ENCODE results near the gene RSKR.

Gene RSKR

DNA sequence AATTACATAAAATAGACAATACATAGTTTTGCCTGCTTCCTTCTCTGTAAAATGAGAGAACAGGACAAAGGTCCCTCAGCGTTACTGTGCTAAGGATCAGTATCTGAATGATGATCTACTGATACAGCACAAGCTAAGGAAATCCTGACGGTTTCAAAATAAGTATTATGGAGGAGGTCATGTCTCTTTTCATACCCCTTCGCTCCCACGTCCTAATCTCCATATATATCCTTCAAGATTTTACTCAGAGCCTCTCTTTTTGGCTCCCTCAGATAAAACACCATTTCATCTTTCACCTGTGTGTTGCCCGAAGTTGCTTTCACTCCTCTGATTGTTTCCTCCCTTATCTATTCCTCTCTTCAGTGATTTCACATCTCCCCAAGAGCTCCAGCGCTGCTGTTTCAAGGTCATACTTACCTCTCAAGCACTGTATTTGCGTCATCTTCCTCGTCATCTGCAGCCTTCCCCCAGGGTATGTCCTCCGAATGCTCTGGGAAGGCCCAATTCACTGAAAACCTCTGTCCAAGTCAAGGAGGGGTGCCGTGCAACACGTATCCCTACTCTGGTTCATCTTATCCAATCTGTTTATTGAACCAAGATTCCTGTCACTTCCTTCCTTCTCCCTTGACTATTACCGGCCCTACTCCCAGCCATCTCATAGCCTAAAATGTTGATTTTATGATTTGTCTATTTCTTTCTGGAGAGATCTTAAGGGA lies 32.2 kb upstream of the RSKR start:
- Histone ChIP-seq H3K27ac (ENCODE audit: low read length) (no peak overlapping the region), H3K27me3 (ENCODE audit: insufficient read depth, low read length) (no peaks in the 10 kb centered on the region), H3K4me3 (ENCODE audit: low read length) (peak overlapping the region; percentile 89; the same call in 1 of the 2 replicates), H3K9me3 (ENCODE audit: insufficient read depth, low read depth, low read length) (no peaks in the 10 kb centered on the region), H3K4me1 (ENCODE audit: insufficient read depth, low read length) (peaks cover 5% of the 10 kb centered on the region; the same call in 1 of the 2 replicates), H3K9ac (ENCODE audit: low read depth, low read length) (peak overlapping the region; percentile 84; the same call in 1 of the 2 replicates), H3K36me3 (ENCODE audit: insufficient read depth, low read depth, low read length) (peaks cover 44% of the 10 kb centered on the region)

DNA sequence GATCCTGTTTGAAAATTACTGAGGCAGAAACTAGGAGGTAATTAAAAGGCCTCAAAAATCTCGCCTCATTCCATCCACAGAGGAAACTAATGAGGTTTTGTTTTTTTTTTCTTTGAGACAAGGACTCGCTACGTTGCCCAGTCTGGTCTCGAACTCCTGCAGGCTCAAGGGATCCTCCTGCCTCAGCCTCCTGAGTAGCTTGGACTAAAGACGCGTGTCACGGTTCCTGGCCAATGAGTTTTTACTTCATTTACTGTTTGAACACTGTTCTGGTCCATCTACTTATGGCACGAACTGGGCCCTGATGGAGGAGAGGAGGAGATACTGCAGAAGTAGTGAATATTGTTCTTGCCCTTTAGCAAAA lies 31.6 kb upstream of the RSKR start:
- H3K36me3 ChIP-seq (ENCODE audit: insufficient read depth, low read depth, low read length): peaks cover 44% of the 10 kb centered on the region
- no peaks in the 10 kb centered on the region for H3K9me3 ChIP-seq (ENCODE audit: insufficient read depth, low read depth, low read length)
- H3K27ac ChIP-seq (ENCODE audit: low read length): peak overlapping the region; percentile 61

DNA sequence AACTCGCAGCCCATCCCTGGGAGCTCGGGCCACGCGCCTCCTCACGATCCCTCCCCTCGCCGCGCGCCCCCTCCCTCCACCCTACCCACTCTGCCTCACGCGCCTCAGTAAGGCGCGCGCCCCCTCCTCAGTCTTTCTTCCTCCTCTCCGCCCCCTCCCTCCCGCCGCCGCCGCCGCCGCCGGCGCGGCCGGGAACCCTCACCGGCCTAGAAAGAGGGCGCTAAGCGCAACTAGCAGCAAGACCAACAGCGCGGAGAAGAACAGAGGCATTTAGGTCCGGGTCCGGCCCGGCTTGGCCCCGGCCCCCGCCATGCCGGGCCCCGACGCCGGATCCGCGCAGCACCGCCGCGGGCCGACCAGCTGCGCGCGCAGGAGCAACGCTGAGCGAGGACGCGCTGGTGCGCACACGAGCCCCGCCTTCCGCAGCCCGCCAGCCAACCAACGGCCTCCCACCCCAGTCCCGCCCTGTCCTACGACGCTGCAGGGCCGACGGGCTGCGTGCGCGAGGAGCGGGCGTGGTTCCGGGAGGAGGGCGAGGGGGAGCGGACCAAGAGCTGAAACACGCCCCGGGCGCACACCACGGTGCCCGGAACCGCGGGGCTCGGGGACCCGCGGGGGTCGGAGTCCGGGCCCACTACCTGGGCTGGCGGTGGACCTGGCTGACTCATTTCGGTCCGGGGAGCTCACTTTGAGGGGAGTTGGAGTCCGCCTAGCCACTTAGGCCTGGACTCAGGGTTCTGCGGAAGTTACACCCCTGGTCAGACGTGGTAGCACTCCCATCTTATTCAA lies 31.0 kb upstream of the RSKR start, which contains the start of gene BLTP2:
Gene BLTP2 (minus strand): TSS at position 372 of the 789 bp plus-strand sequence. CDS start 102 bp downstream, at position 270.
- H3K4me1 ChIP-seq (ENCODE audit: insufficient read depth, low read length): peaks cover 5% of the 10 kb centered on the region; the same call in 1 of the 2 replicates
- peaks cover 49% of the 10 kb centered on the region for H3K36me3 ChIP-seq (ENCODE audit: insufficient read depth, low read depth, low read length)
- H3K27ac ChIP-seq (ENCODE audit: low read length): peak within 1 kb of the TSS; percentile 61
- peak within 1 kb of the TSS; percentile 84 for H3K9ac ChIP-seq (ENCODE audit: low read depth, low read length)
- H3K9me3 ChIP-seq (ENCODE audit: insufficient read depth, low read depth, low read length): no peaks in the 10 kb centered on the region
- no peaks in the 10 kb centered on the region for H3K27me3 ChIP-seq (ENCODE audit: insufficient read depth, low read length)
- peak within 1 kb of the TSS; percentile 89 for H3K4me3 ChIP-seq (ENCODE audit: low read length)

More for the DNA sequence above, 31.6 kb upstream of the RSKR start:
- H3K9ac ChIP-seq (ENCODE audit: low read depth, low read length): peak overlapping the region; percentile 84; the same call in 1 of the 2 replicates
- H3K27me3 ChIP-seq (ENCODE audit: insufficient read depth, low read length): no peaks in the 10 kb centered on the region
- H3K4me3 ChIP-seq (ENCODE audit: low read length): peak overlapping the region; percentile 89
- peaks cover 5% of the 10 kb centered on the region; the same call in 1 of the 2 replicates for H3K4me1 ChIP-seq (ENCODE audit: insufficient read depth, low read length)

DNA sequence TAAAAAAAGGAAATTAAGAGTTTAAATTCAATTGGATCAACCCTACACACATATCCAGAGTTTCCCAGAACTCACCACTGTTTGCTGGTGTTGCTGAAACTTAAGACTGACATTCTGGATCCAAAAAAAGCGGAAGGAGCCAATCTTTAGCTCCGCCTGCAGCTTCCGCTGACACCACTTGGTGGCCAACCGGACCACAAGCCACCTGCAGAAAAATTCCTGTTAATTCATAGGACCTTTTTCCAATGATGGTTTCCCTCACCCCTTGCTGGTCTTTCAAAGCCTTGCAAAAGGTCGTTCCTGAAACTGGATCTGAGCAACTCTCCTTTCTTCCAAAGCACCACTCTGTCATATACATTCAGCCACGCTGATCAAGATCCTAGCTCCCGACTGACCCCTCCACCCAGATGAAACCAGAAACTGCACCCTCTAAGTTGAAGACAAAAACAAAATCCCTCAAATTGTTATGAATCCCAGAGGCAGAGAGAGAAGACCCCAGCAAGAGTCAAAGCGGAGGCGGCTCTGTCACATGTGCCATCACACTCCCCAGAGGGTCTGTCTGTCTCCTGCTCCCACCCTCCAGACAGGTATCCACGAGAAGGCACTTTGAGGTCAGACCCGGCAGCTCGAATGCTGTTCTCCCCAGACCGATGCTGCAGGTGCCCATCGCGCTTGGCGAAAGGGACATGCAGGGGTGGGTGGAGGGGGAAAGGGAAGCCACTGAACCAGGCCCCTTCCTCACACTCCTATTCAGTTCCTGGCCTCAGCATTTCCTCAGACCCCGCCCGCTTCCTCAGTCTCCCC lies 30.2 kb upstream of the RSKR start:
- Histone ChIP-seq H3K36me3 (ENCODE audit: insufficient read depth, low read depth, low read length) (peaks cover 56% of the 10 kb centered on the region), H3K4me1 (ENCODE audit: insufficient read depth, low read length) (peaks cover 5% of the 10 kb centered on the region; the same call in 1 of the 2 replicates), H3K27me3 (ENCODE audit: insufficient read depth, low read length) (no peaks in the 10 kb centered on the region), H3K4me3 (ENCODE audit: low read length) (peak overlapping the region; percentile 89), H3K9me3 (ENCODE audit: insufficient read depth, low read depth, low read length) (no peaks in the 10 kb centered on the region), H3K27ac (ENCODE audit: low read length) (peak overlapping the region; percentile 48), H3K9ac (ENCODE audit: low read depth, low read length) (peak overlapping the region; percentile 84)

DNA sequence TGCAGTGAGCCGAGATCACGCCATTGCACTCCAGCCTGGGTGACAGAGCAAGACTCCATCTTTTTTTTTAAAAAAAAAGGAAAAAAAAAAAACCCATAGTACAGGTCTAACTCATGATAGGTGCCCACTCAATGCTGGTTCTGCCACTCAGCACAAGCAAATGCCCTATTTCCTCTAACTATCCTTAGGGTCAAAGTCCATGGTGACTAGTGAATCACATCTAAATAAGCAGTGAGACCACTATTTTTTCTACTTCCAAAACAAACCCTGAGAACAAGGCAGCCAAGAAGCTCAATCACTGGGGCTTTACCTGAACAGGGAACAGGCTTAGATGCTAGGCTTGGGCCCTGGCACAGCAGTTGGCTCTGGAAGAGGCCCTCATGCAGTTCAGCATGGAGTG lies 27.6 kb upstream of the RSKR start:
- H3K4me1 ChIP-seq (ENCODE audit: insufficient read depth, low read length): peaks cover 5% of the 10 kb centered on the region; the same call in 1 of the 2 replicates
- no peak overlapping the region for H3K27ac ChIP-seq (ENCODE audit: low read length)
- no peak overlapping the region for H3K9ac ChIP-seq (ENCODE audit: low read depth, low read length)
- no peak overlapping the region for H3K4me3 ChIP-seq (ENCODE audit: low read length)
- H3K27me3 ChIP-seq (ENCODE audit: insufficient read depth, low read length): no peaks in the 10 kb centered on the region
- peaks cover 71% of the 10 kb centered on the region for H3K36me3 ChIP-seq (ENCODE audit: insufficient read depth, low read depth, low read length)
- no peaks in the 10 kb centered on the region for H3K9me3 ChIP-seq (ENCODE audit: insufficient read depth, low read depth, low read length)

DNA sequence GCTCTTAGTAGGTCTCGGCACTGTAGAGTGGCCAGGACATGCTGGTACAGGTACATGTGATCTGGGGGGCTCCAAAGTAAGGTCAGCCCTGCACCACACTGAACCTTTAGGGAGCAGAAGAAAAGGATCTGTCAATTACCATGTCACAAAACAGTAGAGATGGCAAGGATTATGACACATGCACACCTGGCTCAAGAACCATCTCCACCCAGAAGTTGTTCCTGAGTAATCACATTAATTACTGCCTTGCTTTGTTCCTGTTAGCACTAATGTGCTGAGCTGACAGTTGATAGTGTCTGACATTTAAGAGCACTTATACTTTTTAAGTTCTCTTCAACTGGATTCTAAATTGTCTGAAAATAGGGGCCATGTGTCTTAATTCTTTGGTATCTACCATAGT lies 21.5 kb upstream of the RSKR start:
- no peak overlapping the region for H3K27ac ChIP-seq (ENCODE audit: low read length)
- H3K27me3 ChIP-seq (ENCODE audit: insufficient read depth, low read length): no peaks in the 10 kb centered on the region
- H3K9ac ChIP-seq (ENCODE audit: low read depth, low read length): no peak overlapping the region
- peaks cover 99% of the 10 kb centered on the region for H3K36me3 ChIP-seq (ENCODE audit: insufficient read depth, low read depth, low read length)
- H3K9me3 ChIP-seq (ENCODE audit: insufficient read depth, low read depth, low read length): no peaks in the 10 kb centered on the region
- no peak overlapping the region for H3K4me3 ChIP-seq (ENCODE audit: low read length)
- H3K4me1 ChIP-seq (ENCODE audit: insufficient read depth, low read length): no peaks in the 10 kb centered on the region

- H3K36me3 ChIP-seq (ENCODE audit: insufficient read depth, low read depth, low read length): peaks cover 100% of the 10 kb centered on the region
These were observed 20.4 kb upstream of the RSKR start for GRCh38 chr17:28634206-28634865.

GRCh38 chr17:28626818-28627217 lies 12.8 kb upstream of the RSKR start:
- Histone ChIP-seq H3K36me3 (ENCODE audit: insufficient read depth, low read depth, low read length) (peaks cover 93% of the 10 kb centered on the region), H3K27ac (ENCODE audit: low read length) (no peak overlapping the region), H3K4me1 (ENCODE audit: insufficient read depth, low read length) (no peaks in the 10 kb centered on the region), H3K4me3 (ENCODE audit: low read length) (no peak overlapping the region), H3K27me3 (ENCODE audit: insufficient read depth, low read length) (no peaks in the 10 kb centered on the region), H3K9me3 (ENCODE audit: insufficient read depth, low read depth, low read length) (no peaks in the 10 kb centered on the region), H3K9ac (ENCODE audit: low read depth, low read length) (no peak overlapping the region)

More at GRCh38 chr17:28634206-28634865, 20.4 kb upstream of the RSKR start:
- H3K4me1 ChIP-seq (ENCODE audit: insufficient read depth, low read length): no peaks in the 10 kb centered on the region
- no peaks in the 10 kb centered on the region for H3K27me3 ChIP-seq (ENCODE audit: insufficient read depth, low read length)
- H3K4me3 ChIP-seq (ENCODE audit: low read length): no peak overlapping the region
- H3K27ac ChIP-seq (ENCODE audit: low read length): no peak overlapping the region
- no peak overlapping the region for H3K9ac ChIP-seq (ENCODE audit: low read depth, low read length)
- H3K9me3 ChIP-seq (ENCODE audit: insufficient read depth, low read depth, low read length): no peaks in the 10 kb centered on the region

DNA sequence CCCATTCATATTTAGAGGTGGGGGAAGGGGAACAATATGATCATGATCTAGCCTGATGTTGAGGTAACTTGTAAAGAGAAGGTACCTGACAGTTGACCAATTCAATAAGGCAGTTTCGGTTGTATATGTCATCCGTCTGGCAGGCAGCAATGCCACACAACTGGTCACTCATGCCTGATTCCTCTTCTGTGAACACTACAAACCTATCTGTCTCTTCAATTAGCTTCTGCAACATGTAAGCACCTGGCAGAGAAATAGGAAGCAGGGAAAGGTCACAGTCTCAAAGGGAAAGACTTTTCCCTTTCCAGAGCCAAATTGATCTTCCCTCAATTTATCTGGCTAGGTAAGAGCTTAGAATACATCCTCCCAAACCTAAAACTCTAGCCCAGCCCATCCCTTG lies 10.2 kb upstream of the RSKR start:
- no peak overlapping the region for H3K4me3 ChIP-seq (ENCODE audit: low read length)
- H3K27ac ChIP-seq (ENCODE audit: low read length): no peak overlapping the region
- H3K4me1 ChIP-seq (ENCODE audit: insufficient read depth, low read length): no peaks in the 10 kb centered on the region
- H3K27me3 ChIP-seq (ENCODE audit: insufficient read depth, low read length): no peaks in the 10 kb centered on the region
- H3K36me3 ChIP-seq (ENCODE audit: insufficient read depth, low read depth, low read length): peaks cover 94% of the 10 kb centered on the region
- no peaks in the 10 kb centered on the region for H3K9me3 ChIP-seq (ENCODE audit: insufficient read depth, low read depth, low read length)
- H3K9ac ChIP-seq (ENCODE audit: low read depth, low read length): no peak overlapping the region

DNA sequence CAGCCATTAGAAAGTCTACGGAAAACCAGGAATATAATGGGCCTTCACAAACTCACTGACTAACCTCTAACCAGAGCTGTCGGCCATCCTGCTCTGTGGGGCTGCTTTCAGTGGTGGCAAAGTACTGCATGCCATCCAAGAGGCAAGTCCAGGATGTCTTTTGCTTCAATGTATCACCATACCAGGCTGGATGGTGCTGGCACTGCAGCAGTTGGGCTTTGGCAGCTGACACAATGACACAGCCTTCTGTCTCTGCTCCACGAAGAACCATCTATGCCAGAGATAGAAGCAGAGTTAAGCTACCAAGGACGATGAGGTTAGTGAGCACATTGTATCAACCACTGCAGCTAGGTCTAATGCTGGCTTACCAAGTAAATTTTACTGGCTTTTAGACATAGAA lies 9.7 kb upstream of the RSKR start:
- no peaks in the 10 kb centered on the region for H3K27me3 ChIP-seq (ENCODE audit: insufficient read depth, low read length)
- no peak overlapping the region for H3K4me3 ChIP-seq (ENCODE audit: low read length)
- H3K9me3 ChIP-seq (ENCODE audit: insufficient read depth, low read depth, low read length): no peaks in the 10 kb centered on the region
- peaks cover 97% of the 10 kb centered on the region for H3K36me3 ChIP-seq (ENCODE audit: insufficient read depth, low read depth, low read length)
- H3K27ac ChIP-seq (ENCODE audit: low read length): no peak overlapping the region
- no peaks in the 10 kb centered on the region for H3K4me1 ChIP-seq (ENCODE audit: insufficient read depth, low read length)
- H3K9ac ChIP-seq (ENCODE audit: low read depth, low read length): no peak overlapping the region

DNA sequence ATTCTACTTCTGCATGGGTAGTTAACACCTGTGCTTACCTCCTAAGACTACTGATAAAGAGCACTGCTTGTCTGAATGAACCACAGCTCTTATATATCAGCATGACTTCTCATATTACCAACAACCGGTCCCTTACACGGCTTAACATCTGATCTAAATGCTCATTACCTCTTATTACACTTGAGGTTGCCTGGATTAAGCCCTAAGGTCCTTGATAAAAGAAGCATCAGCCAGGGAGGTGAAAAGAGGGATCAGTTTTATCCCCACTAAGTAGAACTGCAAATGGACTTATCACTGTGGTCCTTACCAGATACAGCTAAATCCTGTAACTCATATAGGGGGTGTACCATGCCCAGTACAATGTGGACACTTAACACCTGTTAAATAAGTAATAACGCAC lies 8.2 kb upstream of the RSKR start:
- no peak overlapping the region for H3K27ac ChIP-seq (ENCODE audit: low read length)
- H3K27me3 ChIP-seq (ENCODE audit: insufficient read depth, low read length): no peaks in the 10 kb centered on the region
- no peaks in the 10 kb centered on the region for H3K9me3 ChIP-seq (ENCODE audit: insufficient read depth, low read depth, low read length)
- no peaks in the 10 kb centered on the region for H3K4me1 ChIP-seq (ENCODE audit: insufficient read depth, low read length)
- H3K4me3 ChIP-seq (ENCODE audit: low read length): no peak overlapping the region
- peaks cover 97% of the 10 kb centered on the region for H3K36me3 ChIP-seq (ENCODE audit: insufficient read depth, low read depth, low read length)
- no peak overlapping the region for H3K9ac ChIP-seq (ENCODE audit: low read depth, low read length)

Data from iPS-20b (cell line).